Suprapubic skin (tissue), 3 donors: ENCODE data around the gene ID4.

Source experiments
- POLR2AphosphoS5 ChIP-seq, 3 donors: sonication (generic); formaldehyde crosslinking; IDR thresholded peaks; one replicate each; pipeline ENCODE4 v1.6.1; 2017; ENCODE audit warnings: antibody characterized with exemption in 3 of 3
- TF ChIP-seq, protein P1 (sequence below), 2 donors: fragments of 200-600 bp in 1 of 2; fragments of 450-650 bp in 1 of 2; sonication (generic) in 1 of 2; IDR thresholded peaks; one replicate each; pipeline ENCODE4 v1.5.1; 2016 to 2019; ENCODE audit warnings: antibody characterized with exemption in 2 of 2, mild to moderate bottlenecking in 1 of 2, moderate library complexity in 1 of 2

DNA sequence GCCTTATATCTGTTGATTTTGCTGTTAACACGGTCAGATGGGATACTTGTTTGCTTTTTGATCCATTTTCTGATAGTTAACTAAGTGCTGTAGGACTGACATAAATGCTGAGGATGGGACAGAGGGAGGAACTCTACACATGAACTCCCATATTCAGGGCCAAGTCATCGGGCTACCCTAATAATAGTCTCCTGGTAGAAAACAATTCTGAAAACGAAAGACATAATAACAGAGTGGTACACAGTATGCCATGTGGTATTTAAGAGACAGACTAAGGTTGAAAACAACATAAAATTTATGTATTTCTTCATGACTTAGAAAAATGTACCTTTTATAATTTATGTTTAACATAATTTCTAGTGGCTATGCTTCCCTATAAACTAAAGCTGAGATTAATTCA is 12.0 kb downstream of the ID4 start:
- TF ChIP-seq, protein P1, sequence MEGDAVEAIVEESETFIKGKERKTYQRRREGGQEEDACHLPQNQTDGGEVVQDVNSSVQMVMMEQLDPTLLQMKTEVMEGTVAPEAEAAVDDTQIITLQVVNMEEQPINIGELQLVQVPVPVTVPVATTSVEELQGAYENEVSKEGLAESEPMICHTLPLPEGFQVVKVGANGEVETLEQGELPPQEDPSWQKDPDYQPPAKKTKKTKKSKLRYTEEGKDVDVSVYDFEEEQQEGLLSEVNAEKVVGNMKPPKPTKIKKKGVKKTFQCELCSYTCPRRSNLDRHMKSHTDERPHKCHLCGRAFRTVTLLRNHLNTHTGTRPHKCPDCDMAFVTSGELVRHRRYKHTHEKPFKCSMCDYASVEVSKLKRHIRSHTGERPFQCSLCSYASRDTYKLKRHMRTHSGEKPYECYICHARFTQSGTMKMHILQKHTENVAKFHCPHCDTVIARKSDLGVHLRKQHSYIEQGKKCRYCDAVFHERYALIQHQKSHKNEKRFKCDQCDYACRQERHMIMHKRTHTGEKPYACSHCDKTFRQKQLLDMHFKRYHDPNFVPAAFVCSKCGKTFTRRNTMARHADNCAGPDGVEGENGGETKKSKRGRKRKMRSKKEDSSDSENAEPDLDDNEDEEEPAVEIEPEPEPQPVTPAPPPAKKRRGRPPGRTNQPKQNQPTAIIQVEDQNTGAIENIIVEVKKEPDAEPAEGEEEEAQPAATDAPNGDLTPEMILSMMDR (IDR thresholded peaks at IDR 0.05) = no peak
- TF ChIP-seq POLR2AphosphoS5 (IDR thresholded peaks at IDR 0.05) = no peak
